PC-9 (cell line): ENCODE measurements around the gene SRBD1. TPM values are rescaled to one million over a fixed set of nuclear protein-coding genes. Genes with fewer than 3 reads are reported as not detected.

Source experiments
- BruUV-seq: library from RNA; stranded (reverse); fragments of 400-500 nt; replicated peaks from 2 replicates; lab custom pipeline; 2021; lab: Mats Ljungman, UMichigan
- CTCF ChIA-PET: fragments of 300-600 bp; sonication (Branson Sonifier 250); formaldehyde crosslinking; loops from one replicate; lab custom pipeline; 2022; ENCODE audit warnings: antibody characterized with exemption; lab: Charles Lee
- POLR2A ChIA-PET: fragments of 300-600 bp; sonication (Branson Sonifier 250); formaldehyde crosslinking; loops from one replicate; lab custom pipeline; 2022; ENCODE audit warnings: antibody characterized with exemption; ENCODE audit not compliant: unreplicated experiment; lab: Charles Lee
- DNase-seq, 2 experiments: peaks; one replicate each; pipeline versions ENCODE4 v3.0.0 to v3.0.0-alpha.2; 2015 to 2022; ENCODE audit warnings: mixed read lengths in 1 of 2
- H2AFZ ChIP-seq: fragments of 200-600 bp; sonication (generic); 2 replicates; pipeline ENCODE4 v1.8.1; 2017; ENCODE audit warnings: antibody characterized with exemption
- H3F3A ChIP-seq: fragments of 200-600 bp; sonication (generic); 2 replicates; pipeline ENCODE4 v1.8.1; 2017; ENCODE audit warnings: antibody characterized with exemption, mild to moderate bottlenecking, low read depth; ENCODE audit not compliant: insufficient read depth
- H3K27ac ChIP-seq: fragments of 200-600 bp; sonication (generic); 2 replicates; pipeline ENCODE4 v1.6.1; 2016; ENCODE audit warnings: mixed run types
- H3K27me3 ChIP-seq: fragments of 200-600 bp; sonication (generic); 2 replicates; pipeline ENCODE4 v1.6.1; 2016; ENCODE audit warnings: low read depth, mixed run types; ENCODE audit not compliant: insufficient read depth
- H3K36me3 ChIP-seq: fragments of 200-600 bp; sonication (generic); 2 replicates; pipeline ENCODE4 v1.6.1; 2016; ENCODE audit warnings: low read depth, mixed run types
- H3K4me1 ChIP-seq: fragments of 200-600 bp; sonication (generic); replicated peaks from 2 replicates; pipeline ENCODE4 v1.6.1; 2016; ENCODE audit warnings: mixed run types; ENCODE audit not compliant: insufficient read depth
- H3K4me2 ChIP-seq: fragments of 200-600 bp; sonication (generic); 2 replicates; pipeline ENCODE4 v1.6.1; 2017; ENCODE audit warnings: mixed run types
- H3K4me3 ChIP-seq: fragments of 200-600 bp; sonication (generic); 2 replicates; pipeline ENCODE4 v1.6.1; 2016; ENCODE audit warnings: mixed run types
- H3K79me2 ChIP-seq: fragments of 200-600 bp; sonication (generic); 2 replicates; pipeline ENCODE4 v1.6.1; 2017; ENCODE audit warnings: low read depth, mixed run types
- H3K9me2 ChIP-seq: fragments of 200-600 bp; sonication (generic); 2 replicates; pipeline ENCODE4 v1.8.1; 2017; ENCODE audit warnings: mild to moderate bottlenecking; ENCODE audit not compliant: insufficient read depth
- H3K9me3 ChIP-seq: fragments of 200-600 bp; sonication (generic); 2 replicates; pipeline ENCODE4 v1.8.1; 2016; ENCODE audit warnings: low read depth; ENCODE audit not compliant: insufficient read depth
- H4K20me1 ChIP-seq: fragments of 200-600 bp; sonication (generic); 2 replicates; pipeline ENCODE4 v1.8.1; 2017; ENCODE audit not compliant: insufficient read depth
- CTCF ChIP-seq: fragments of 200-600 bp; sonication (generic); conservative IDR thresholded peaks from 2 replicates; pipeline ENCODE4 v1.6.1; 2017; ENCODE audit warnings: mixed run types, antibody characterized with exemption, mild to moderate bottlenecking, moderate library complexity
- EZH2 ChIP-seq: fragments of 200-600 bp; sonication (generic); IDR thresholded peaks from 2 replicates; pipeline ENCODE4 v1.8.0; 2017; ENCODE audit warnings: antibody characterized with exemption, low read depth
- intact Hi-C: fragments of 100-400 bp; cut with micrococcal nuclease; formaldehyde crosslinking; loops from one replicate; pipeline ENCODE4 v1.10.0; 2022; ENCODE audit not compliant: unreplicated experiment
- total RNA-seq: library from RNA; stranded (reverse); gene quantifications from 2 replicates; pipeline ENCODE4 v1.2.3, GENCODE V29; 2021

The SRBD1 gene
- total RNA-seq, 1 experiment from 2014 or later = 17.8 TPM

- POLR2A ChIA-PET = no interaction called here
- Histone ChIP-seq H3K4me1 (no peaks in the 10 kb centered on the region), H3K79me2 (no peaks in the 10 kb centered on the region), H4K20me1 (no peaks in the 10 kb centered on the region), H3K36me3 (peaks cover 18% of the 10 kb centered on the region), H3K4me3 (no peak overlapping the region), H3K27me3 (no peaks in the 10 kb centered on the region), H3F3A (no peaks in the 10 kb centered on the region), H3K27ac (no peak overlapping the region), H3K4me2 (no peak overlapping the region), H3K9me2 (0 out of 2 replicates have a peak, but pooled peaks cover 3% of the 10 kb centered on the region), H3K9me3 (no peaks in the 10 kb centered on the region), H2AFZ (no peak overlapping the region)
- CTCF ChIA-PET = no interaction called here
- no peak for TF ChIP-seq EZH2
- no peak for TF ChIP-seq CTCF
- intact Hi-C loops = no loop called here
- no TSS peak for BruUV-seq
- no peak for DNase-seq
Observed at GRCh38 chr2:45409677-45410076, 201.4 kb downstream of the SRBD1 start.

GRCh38 chr2:45406621-45407020 lies 204.4 kb downstream of the SRBD1 start:
- DNase-seq = no peak
- ChIA-PET CTCF (no interaction called here), POLR2A (no interaction called here)
- H3K27me3 ChIP-seq = no peaks in the 10 kb centered on the region
- no peak overlapping the region for H3K4me2 ChIP-seq
- no peak for TF ChIP-seq EZH2
- no peak for TF ChIP-seq CTCF
- no TSS peak for BruUV-seq
- peaks cover 10% of the 10 kb centered on the region for H3K36me3 ChIP-seq
- no peaks in the 10 kb centered on the region for H3K79me2 ChIP-seq
- H3K9me3 ChIP-seq = no peaks in the 10 kb centered on the region
- H3K4me3 ChIP-seq = no peak overlapping the region
- no peak overlapping the region for H3K27ac ChIP-seq
- no peak overlapping the region for H2AFZ ChIP-seq
- H4K20me1 ChIP-seq = no peaks in the 10 kb centered on the region
- 0 out of 2 replicates have a peak, but pooled peaks cover 3% of the 10 kb centered on the region for H3K9me2 ChIP-seq
- intact Hi-C loops = no loop called here
- H3F3A ChIP-seq = no peaks in the 10 kb centered on the region
- H3K4me1 ChIP-seq = no peaks in the 10 kb centered on the region

GRCh38 chr2:45404807-45405297 lies 206.2 kb downstream of the SRBD1 start:
- no TSS peak for BruUV-seq
- Histone ChIP-seq H3K36me3 (0 out of 2 replicates have a peak, but pooled peaks cover 3% of the 10 kb centered on the region), H3K79me2 (no peaks in the 10 kb centered on the region), H3K27ac (no peak overlapping the region), H2AFZ (no peak overlapping the region), H3K9me3 (no peaks in the 10 kb centered on the region), H3K4me2 (no peak overlapping the region), H3K9me2 (0 out of 2 replicates have a peak, but pooled peaks cover 3% of the 10 kb centered on the region), H3F3A (no peaks in the 10 kb centered on the region), H4K20me1 (no peaks in the 10 kb centered on the region), H3K4me3 (no peak overlapping the region), H3K4me1 (no peaks in the 10 kb centered on the region), H3K27me3 (no peaks in the 10 kb centered on the region)
- CTCF ChIA-PET = no interaction called here
- no peak for DNase-seq
- intact Hi-C loops = no loop called here
- POLR2A ChIA-PET = no interaction called here
- TF ChIP-seq CTCF (no peak), EZH2 (no peak)
